Erythroblast (primary cell): ENCODE data around the gene PNPLA3.
A peak's percentile ranks its signal among the peaks of the same experiment; 100 is the strongest.

Experiments
- DNase-seq, 2 experiments: peaks; one replicate each; lab custom pipeline; 2025; lab: John Stamatoyannopoulos, UW
- GATA1 ChIP-seq: IDR thresholded peaks from 2 replicates; pipeline ENCODE4 v1.6.1; 2011; ENCODE audit warnings: low read depth, mild to moderate bottlenecking, control low read depth, low read length, moderate library complexity
- POLR2A ChIP-seq: IDR thresholded peaks from 2 replicates; pipeline ENCODE4 v1.6.1; 2011; ENCODE audit warnings: mild to moderate bottlenecking, low read length

Gene PNPLA3

GRCh38 chr22:43992331-43992821 is 68.8 kb downstream of the PNPLA3 start:
- DNase-seq, result no peak
- TF ChIP-seq GATA1 (no peak), POLR2A (no peak)

GRCh38 chr22:43993072-43993760 is 69.6 kb downstream of the PNPLA3 start:
- peak; percentile 75 to 85 for DNase-seq
- TF ChIP-seq GATA1 (no peak), POLR2A (no peak)

- no peak for DNase-seq
- no peak for TF ChIP-seq GATA1
- TF ChIP-seq POLR2A, result no peak
Observed at GRCh38 chr22:43994006-43994405, 70.4 kb downstream of the PNPLA3 start.

- TF ChIP-seq POLR2A (no peak), GATA1 (no peak)
- DNase-seq, result no peak
Observed at GRCh38 chr22:43994416-43994815, 70.8 kb downstream of the PNPLA3 start.

- TF ChIP-seq GATA1 (no peak), POLR2A (no peak)
- DNase-seq, result no peak
Observed at GRCh38 chr22:43995057-43995685, 71.6 kb downstream of the PNPLA3 start.

GRCh38 chr22:43995798-43996169 is 72.2 kb downstream of the PNPLA3 start:
- DNase-seq, result no peak
- TF ChIP-seq GATA1 (no peak), POLR2A (no peak)

GRCh38 chr22:43996170-43996980 is 72.8 kb downstream of the PNPLA3 start:
- DNase-seq, result no peak
- no peak for TF ChIP-seq POLR2A

GRCh38 chr22:43996981-43997265 is 73.3 kb downstream of the PNPLA3 start:
- no peak for DNase-seq
- TF ChIP-seq POLR2A (no peak), GATA1 (no peak)
